MM.1S (cell line): ENCODE results near the gene CHERP.

Experiments used
- DNase-seq: peaks from one replicate; pipeline ENCODE4 v3.0.0-alpha.2; 2015
- H2AFZ ChIP-seq: fragments of 300-600 bp; sonication (generic); 2 replicates; pipeline ENCODE4 v1.6.0; 2016; ENCODE audit warnings: antibody characterized with exemption, low read length
- H3F3A ChIP-seq: fragments of 300-600 bp; sonication (generic); 2 replicates; pipeline ENCODE4 v1.6.1; 2016; ENCODE audit warnings: mild to moderate bottlenecking, antibody characterized with exemption, low read length, moderate library complexity, mixed read lengths; ENCODE audit not compliant: insufficient read depth
- H3K27ac ChIP-seq: fragments of 300-600 bp; sonication (generic); 2 replicates; pipeline ENCODE4 v1.5.1; 2016; ENCODE audit warnings: mild to moderate bottlenecking, low read length
- H3K27me3 ChIP-seq: fragments of 300-600 bp; sonication (generic); replicated peaks from 2 replicates; pipeline ENCODE4 v1.6.0; 2016; ENCODE audit warnings: low read length; ENCODE audit not compliant: insufficient read depth
- H3K36me3 ChIP-seq: fragments of 300-600 bp; sonication (generic); replicated peaks from 2 replicates; pipeline ENCODE4 v1.6.1; 2016; ENCODE audit warnings: mild to moderate bottlenecking, low read length, mixed read lengths; ENCODE audit not compliant: insufficient read depth
- H3K4me1 ChIP-seq: fragments of 300-600 bp; sonication (generic); 2 replicates; pipeline ENCODE4 v1.6.1; 2016; ENCODE audit warnings: low read length, mixed read lengths
- H3K4me2 ChIP-seq: fragments of 300-600 bp; sonication (generic); 2 replicates; pipeline ENCODE4 v1.6.0; 2016; ENCODE audit warnings: low read depth, low read length
- H3K4me3 ChIP-seq: fragments of 300-600 bp; sonication (generic); 2 replicates; pipeline ENCODE4 v1.5.1; 2016; ENCODE audit warnings: low read length, mixed read lengths
- H3K79me2 ChIP-seq: fragments of 300-600 bp; sonication (generic); 2 replicates; pipeline ENCODE4 v1.6.1; 2016; ENCODE audit warnings: mixed run types, low read length, mixed read lengths
- H3K9ac ChIP-seq: fragments of 300-600 bp; sonication (generic); 2 replicates; pipeline ENCODE4 v1.6.1; 2016; ENCODE audit warnings: low read length, mixed read lengths
- H3K9me2 ChIP-seq: fragments of 300-600 bp; sonication (generic); replicated peaks from 2 replicates; pipeline ENCODE4 v1.6.1; 2016; ENCODE audit warnings: mild to moderate bottlenecking, low read length, mixed read lengths; ENCODE audit not compliant: insufficient read depth
- H3K9me3 ChIP-seq: fragments of 300-600 bp; sonication (generic); replicated peaks from 2 replicates; pipeline ENCODE4 v1.6.1; 2016; ENCODE audit warnings: mild to moderate bottlenecking, low read length, mixed read lengths; ENCODE audit not compliant: insufficient read depth
- H4K20me1 ChIP-seq: fragments of 300-600 bp; sonication (generic); 2 replicates; pipeline ENCODE4 v1.6.1; 2016; ENCODE audit warnings: mild to moderate bottlenecking, low read length, moderate library complexity, mixed read lengths; ENCODE audit not compliant: insufficient read depth
- CTCF ChIP-seq: fragments of 300-600 bp; sonication (generic); IDR thresholded peaks from 2 replicates; pipeline ENCODE4 v1.5.1; 2016; ENCODE audit warnings: antibody characterized with exemption, low read length, mixed read lengths
- EZH2 ChIP-seq: fragments of 300-600 bp; sonication (generic); optimal IDR thresholded peaks from 2 replicates; pipeline ENCODE3; 2017; ENCODE audit warnings: low read depth, mild to moderate bottlenecking, antibody characterized with exemption, low read length, mixed read lengths
- EZH2phosphoT487 ChIP-seq: fragments of 300-600 bp; sonication (generic); IDR thresholded peaks from 2 replicates; pipeline ENCODE4 v1.6.1; 2018; ENCODE audit warnings: antibody characterized with exemption, low read length

The CHERP gene

GRCh38 chr19:16504271-16504670 is 38.0 kb downstream of the CHERP start:
- H2AFZ ChIP-seq, result no peak overlapping the region
- DNase-seq, result no peak
- H3K27me3 ChIP-seq, result no peaks in the 10 kb centered on the region
- no peaks in the 10 kb centered on the region for H4K20me1 ChIP-seq
- no peak overlapping the region for H3K4me3 ChIP-seq
- H3K9me2 ChIP-seq, result no peaks in the 10 kb centered on the region
- no peaks in the 10 kb centered on the region for H3K79me2 ChIP-seq
- H3K36me3 ChIP-seq, result no peaks in the 10 kb centered on the region
- H3K27ac ChIP-seq, result no peak overlapping the region
- H3K9ac ChIP-seq, result no peak overlapping the region
- H3K4me1 ChIP-seq, result no peaks in the 10 kb centered on the region
- H3K9me3 ChIP-seq, result no peaks in the 10 kb centered on the region
- H3F3A ChIP-seq, result no peaks in the 10 kb centered on the region
- H3K4me2 ChIP-seq, result no peak overlapping the region
- no peak for TF ChIP-seq EZH2phosphoT487
- TF ChIP-seq EZH2, result no peak
- TF ChIP-seq CTCF, result no peak

DNA sequence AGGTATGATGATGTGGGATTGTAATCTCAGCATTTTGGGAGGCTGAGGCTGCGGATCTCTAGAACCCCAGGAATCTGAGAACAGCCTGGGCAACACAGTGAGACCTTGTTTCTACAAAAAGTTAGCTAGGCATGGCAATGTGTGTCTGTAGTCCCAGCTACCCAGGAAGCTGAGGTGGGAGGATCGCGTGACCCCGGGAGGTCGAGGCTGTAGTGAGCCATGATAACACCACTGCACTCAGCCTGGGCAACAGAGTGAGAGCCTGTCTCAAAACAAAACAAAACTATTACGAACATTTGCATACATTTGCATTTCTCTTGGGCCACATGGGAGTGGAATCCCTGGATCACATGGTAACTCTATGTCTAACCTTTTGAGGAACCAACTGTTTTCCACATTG is 44.4 kb downstream of the CHERP start:
- Histone ChIP-seq H2AFZ (no peak overlapping the region), H3K4me2 (no peak overlapping the region), H3K27me3 (no peaks in the 10 kb centered on the region), H3K9me2 (no peaks in the 10 kb centered on the region), H3K9me3 (no peaks in the 10 kb centered on the region), H3K4me1 (0 out of 2 replicates have a peak, but pooled peaks cover 3% of the 10 kb centered on the region), H4K20me1 (no peaks in the 10 kb centered on the region), H3K79me2 (peaks cover 4% of the 10 kb centered on the region; the same call in 1 of the 2 replicates), H3F3A (no peaks in the 10 kb centered on the region), H3K4me3 (no peak overlapping the region), H3K36me3 (no peaks in the 10 kb centered on the region), H3K27ac (no peak overlapping the region), H3K9ac (no peak overlapping the region)
- TF ChIP-seq CTCF (no peak), EZH2phosphoT487 (no peak), EZH2 (no peak)
- DNase-seq, result no peak

DNA sequence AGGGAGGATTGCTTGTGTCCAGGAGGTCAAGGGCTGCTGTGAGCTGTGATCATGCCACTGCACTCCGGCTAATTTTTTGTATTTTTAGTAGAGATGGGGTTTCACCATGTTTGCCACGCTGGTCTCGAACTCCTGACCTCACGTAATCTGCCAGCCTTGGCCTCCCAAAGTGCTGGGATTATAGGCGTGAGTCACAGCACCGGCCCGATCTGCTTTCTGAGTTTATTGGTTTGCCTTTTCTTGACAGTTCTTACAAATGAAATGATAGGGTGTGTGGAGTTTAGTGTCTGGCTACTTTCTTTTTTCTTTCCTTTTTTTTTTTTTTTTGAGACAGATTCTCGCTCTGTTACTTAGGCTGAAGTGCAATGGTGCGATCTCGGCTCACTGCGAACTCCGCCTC is 45.2 kb downstream of the CHERP start:
- no peak overlapping the region for H3K27ac ChIP-seq
- H3K9me3 ChIP-seq, result no peaks in the 10 kb centered on the region
- H3K4me1 ChIP-seq, result 0 out of 2 replicates have a peak, but pooled peaks cover 3% of the 10 kb centered on the region
- peaks cover 4% of the 10 kb centered on the region; the same call in 1 of the 2 replicates for H3K79me2 ChIP-seq
- no peak overlapping the region for H2AFZ ChIP-seq
- TF ChIP-seq CTCF, result no peak
- TF ChIP-seq EZH2phosphoT487, result no peak
- TF ChIP-seq EZH2, result no peak
- peak overlapping the region; percentile 80; the same call in 1 of the 2 replicates for H3K4me2 ChIP-seq
- no peaks in the 10 kb centered on the region for H4K20me1 ChIP-seq
- H3K27me3 ChIP-seq, result no peaks in the 10 kb centered on the region
- H3K4me3 ChIP-seq, result no peak overlapping the region; the same call in 1 of the 2 replicates
- no peaks in the 10 kb centered on the region for H3F3A ChIP-seq
- no peaks in the 10 kb centered on the region for H3K36me3 ChIP-seq
- H3K9me2 ChIP-seq, result no peaks in the 10 kb centered on the region
- no peak for DNase-seq
- no peak overlapping the region for H3K9ac ChIP-seq
